ENCODE data around the gene PPFIBP2. TPM values are rescaled to one million over a fixed set of nuclear protein-coding genes. Genes with fewer than 3 reads are reported as not detected.

Gene PPFIBP2
- total RNA-seq, 1 donor from 2014 or later: 74.1 TPM

GRCh38 chr11:7506243-7506642 lies 7.6 kb upstream of the PPFIBP2 start:
- Mint-ChIP-seq H3K9me3 (ENCODE audit: unreplicated experiment) (no peaks in the 10 kb centered on the region), H3K4me3 (ENCODE audit: unreplicated experiment) (no peak overlapping the region), H3K36me3 (ENCODE audit: unreplicated experiment) (peaks cover 6% of the 10 kb centered on the region), H3K27ac (ENCODE audit: unreplicated experiment) (no peak overlapping the region), H3K4me1 (ENCODE audit: unreplicated experiment) (peaks cover 3% of the 10 kb centered on the region), H3K27me3 (ENCODE audit: unreplicated experiment) (no peaks in the 10 kb centered on the region)
- DNase-seq (ENCODE audit: extremely low spot score, unreplicated experiment): no peak
- TF ChIP-seq CTCF (IDR thresholded peaks at IDR 0.05): no peak

- Mint-ChIP-seq H3K9me3 (ENCODE audit: unreplicated experiment) (no peaks in the 10 kb centered on the region), H3K36me3 (ENCODE audit: unreplicated experiment) (peaks cover 6% of the 10 kb centered on the region), H3K27me3 (ENCODE audit: unreplicated experiment) (no peaks in the 10 kb centered on the region), H3K4me3 (ENCODE audit: unreplicated experiment) (no peak overlapping the region), H3K4me1 (ENCODE audit: unreplicated experiment) (peaks cover 19% of the 10 kb centered on the region), H3K27ac (ENCODE audit: unreplicated experiment) (no peak overlapping the region)
- no peak for DNase-seq (ENCODE audit: extremely low spot score, unreplicated experiment)
- no peak for TF ChIP-seq CTCF (IDR thresholded peaks at IDR 0.05)
Observed at GRCh38 chr11:7508087-7508486, 5.7 kb upstream of the PPFIBP2 start.

GRCh38 chr11:7509966-7510365 lies 3.8 kb upstream of the PPFIBP2 start:
- Mint-ChIP-seq H3K27me3 (ENCODE audit: unreplicated experiment) (peaks cover 4% of the 10 kb centered on the region), H3K36me3 (ENCODE audit: unreplicated experiment) (peaks cover 6% of the 10 kb centered on the region), H3K9me3 (ENCODE audit: unreplicated experiment) (no peaks in the 10 kb centered on the region), H3K27ac (ENCODE audit: unreplicated experiment) (no peak overlapping the region), H3K4me3 (ENCODE audit: unreplicated experiment) (no peak overlapping the region), H3K4me1 (ENCODE audit: unreplicated experiment) (peaks cover 28% of the 10 kb centered on the region)
- TF ChIP-seq CTCF (IDR thresholded peaks at IDR 0.05): no peak
- no peak for DNase-seq (ENCODE audit: extremely low spot score, unreplicated experiment)

- H3K9me3 Mint-ChIP-seq (ENCODE audit: unreplicated experiment): no peaks in the 10 kb centered on the region
- peak overlapping the region; percentile 39 for H3K27ac Mint-ChIP-seq (ENCODE audit: unreplicated experiment)
- H3K4me3 Mint-ChIP-seq (ENCODE audit: unreplicated experiment): no peak overlapping the region
- H3K36me3 Mint-ChIP-seq (ENCODE audit: unreplicated experiment): peaks cover 6% of the 10 kb centered on the region
- H3K27me3 Mint-ChIP-seq (ENCODE audit: unreplicated experiment): peaks cover 17% of the 10 kb centered on the region
- TF ChIP-seq CTCF (IDR thresholded peaks at IDR 0.05): no peak
- no peak for DNase-seq (ENCODE audit: extremely low spot score, unreplicated experiment)
- H3K4me1 Mint-ChIP-seq (ENCODE audit: unreplicated experiment): peaks cover 28% of the 10 kb centered on the region
Observed at GRCh38 chr11:7511401-7511800, 2.4 kb upstream of the PPFIBP2 start.

GRCh38 chr11:7512525-7513233 lies 1.1 kb upstream of the PPFIBP2 start:
- Mint-ChIP-seq H3K36me3 (ENCODE audit: unreplicated experiment) (peaks cover 6% of the 10 kb centered on the region), H3K9me3 (ENCODE audit: unreplicated experiment) (no peaks in the 10 kb centered on the region), H3K4me3 (ENCODE audit: unreplicated experiment) (peak overlapping the region; percentile 88), H3K27ac (ENCODE audit: unreplicated experiment) (peak overlapping the region; percentile 83), H3K27me3 (ENCODE audit: unreplicated experiment) (peaks cover 24% of the 10 kb centered on the region), H3K4me1 (ENCODE audit: unreplicated experiment) (peaks cover 28% of the 10 kb centered on the region)
- DNase-seq (ENCODE audit: extremely low spot score, unreplicated experiment): no peak
- TF ChIP-seq CTCF (IDR thresholded peaks at IDR 0.05): no peak

Data from osteocyte (in vitro differentiated cells).